Myocyte (in vitro differentiated cells): Measurements from ENCODE around the gene VAV2. TPM values are rescaled to one million over a fixed set of nuclear protein-coding genes. Genes with fewer than 3 reads are reported as not detected.

Experiments
- DNase-seq: peaks from one replicate; pipeline ENCODE4 v3.0.0-alpha.2; 2012; ENCODE audit warnings: low read depth
- total RNA-seq: library from RNA; depleted of rRNA; stranded (reverse); fragments of >200 nt; gene quantifications from 2 replicates; pipeline ENCODE4 v1.2.3, GENCODE V29; 2014

VAV2 gene
- total RNA-seq, 1 donor from 2014 or later, result 10.4 TPM

DNA sequence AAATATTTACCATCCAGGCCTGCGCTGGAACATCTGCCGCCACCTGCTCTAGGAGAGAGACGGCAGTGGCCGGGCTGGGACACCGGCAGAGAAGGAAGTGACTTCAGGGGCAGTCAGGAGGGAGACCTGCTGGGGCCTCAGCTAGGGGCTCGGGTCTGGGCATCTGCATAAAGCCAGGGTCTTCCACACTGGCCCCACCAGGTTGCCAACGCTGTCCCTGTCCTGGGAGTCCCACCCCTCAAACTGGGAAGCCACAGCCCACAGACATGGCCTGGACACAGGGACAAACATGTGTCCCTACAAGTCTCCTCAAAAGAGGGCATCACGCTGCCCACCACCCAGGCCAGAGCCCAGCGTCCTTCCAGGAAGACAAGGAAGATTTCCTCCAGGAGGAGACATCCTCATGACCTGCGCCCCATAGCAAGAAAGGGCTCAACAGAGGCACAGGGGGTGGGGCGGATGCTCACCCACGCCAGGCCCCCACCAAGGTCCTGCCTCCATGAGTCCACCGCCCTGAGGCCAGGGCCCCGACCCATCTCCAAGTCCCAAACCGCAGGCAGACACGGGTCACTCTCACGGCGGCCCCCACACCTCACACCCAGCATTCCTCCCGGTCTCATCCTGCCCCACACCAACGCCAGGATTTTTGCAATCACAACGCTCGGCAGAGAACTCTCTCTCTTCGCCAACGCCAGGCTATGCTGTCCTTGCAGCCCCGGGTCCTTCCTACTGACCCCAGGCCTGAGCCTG is 9.0 kb downstream of the VAV2 start:
- no peak for DNase-seq

DNA sequence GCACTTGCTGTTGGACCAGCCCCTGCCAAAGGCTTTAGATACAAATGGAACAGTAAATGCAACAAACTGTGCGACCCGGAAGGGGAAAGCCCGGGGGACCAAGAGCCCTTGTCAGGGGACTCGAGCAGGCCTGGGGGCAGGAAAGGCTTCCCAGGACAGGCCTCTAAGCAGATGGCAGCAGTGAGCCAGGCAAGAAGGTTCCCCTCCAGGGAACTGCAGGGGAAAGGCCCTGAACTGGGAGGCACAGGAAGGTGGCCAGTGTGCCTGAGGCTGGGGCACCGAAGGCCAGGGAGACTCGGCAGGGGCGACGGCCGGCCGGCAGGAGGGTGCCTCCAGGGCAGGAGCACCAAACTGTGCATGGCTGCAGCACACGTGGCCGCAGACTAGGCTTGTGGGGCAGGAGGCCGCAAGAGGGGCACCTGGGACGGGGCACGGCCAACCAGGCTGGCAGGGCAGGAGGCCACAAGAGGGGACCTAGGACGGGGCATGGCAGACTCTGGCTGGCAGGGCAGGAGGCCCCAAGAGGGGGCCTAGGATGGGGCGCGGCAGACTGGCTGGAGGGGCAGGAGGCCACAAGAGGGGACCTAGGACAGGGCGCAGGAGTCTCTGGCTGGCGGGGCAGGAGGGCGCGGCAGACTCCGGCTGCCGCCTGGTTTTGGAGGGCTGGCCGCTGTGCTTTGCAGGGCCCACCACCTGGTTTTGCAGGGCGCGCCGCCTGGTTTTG is 10.0 kb downstream of the VAV2 start:
- DNase-seq, result no peak

DNA sequence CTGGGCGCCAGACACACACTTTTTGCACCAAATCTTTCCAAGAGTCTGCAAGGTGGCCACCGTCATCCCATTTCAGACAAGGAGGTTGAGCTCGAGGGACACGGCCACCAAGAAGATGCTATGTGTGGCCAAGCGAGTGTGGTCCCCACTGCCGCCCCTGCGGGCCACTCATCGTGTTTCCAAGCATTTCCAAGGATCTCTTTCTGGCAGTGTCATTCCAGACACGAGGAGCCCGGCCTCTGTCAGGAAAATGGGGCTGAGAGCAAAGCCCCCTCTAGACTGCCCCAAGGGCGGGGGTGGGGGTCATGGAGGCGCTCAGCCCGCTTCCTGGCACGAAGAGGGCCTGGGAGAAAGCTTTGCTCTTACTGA is 10.6 kb downstream of the VAV2 start:
- DNase-seq, result no peak

DNA sequence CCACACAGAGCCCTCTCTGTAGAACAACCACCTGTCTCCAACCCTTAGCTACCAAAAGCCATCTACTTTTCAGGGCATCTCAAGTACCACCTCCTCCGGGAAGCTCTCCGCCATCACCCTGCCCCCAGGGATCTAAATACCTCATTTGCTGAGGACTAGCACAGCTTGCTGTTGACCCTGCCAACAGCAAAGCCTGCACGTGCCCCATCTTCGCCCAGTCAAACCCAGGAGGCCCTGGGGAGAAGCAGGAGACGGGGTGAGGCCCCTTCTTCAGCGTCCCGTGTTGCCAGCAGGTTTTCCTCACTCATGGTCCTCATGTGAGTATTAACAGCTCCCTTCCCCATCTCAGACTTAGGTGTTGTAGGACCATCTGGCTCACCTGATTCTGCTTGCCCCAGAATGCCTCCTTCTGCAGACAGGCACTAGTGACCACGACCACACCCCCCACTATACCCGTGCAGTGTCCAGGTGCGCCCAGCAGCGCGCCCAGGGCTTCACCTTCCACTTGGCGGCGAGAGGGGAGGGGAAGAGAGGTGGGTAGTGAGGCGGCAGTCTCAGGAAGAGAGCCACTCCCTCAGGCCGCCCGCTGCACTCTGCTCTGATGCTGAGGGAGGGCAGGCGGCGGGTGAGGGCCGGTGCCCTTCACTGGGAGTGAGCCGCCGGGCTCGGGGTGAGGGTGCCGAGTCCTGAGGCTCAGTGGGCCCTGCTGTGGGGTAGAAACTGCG is 11.1 kb downstream of the VAV2 start:
- no peak for DNase-seq

DNA sequence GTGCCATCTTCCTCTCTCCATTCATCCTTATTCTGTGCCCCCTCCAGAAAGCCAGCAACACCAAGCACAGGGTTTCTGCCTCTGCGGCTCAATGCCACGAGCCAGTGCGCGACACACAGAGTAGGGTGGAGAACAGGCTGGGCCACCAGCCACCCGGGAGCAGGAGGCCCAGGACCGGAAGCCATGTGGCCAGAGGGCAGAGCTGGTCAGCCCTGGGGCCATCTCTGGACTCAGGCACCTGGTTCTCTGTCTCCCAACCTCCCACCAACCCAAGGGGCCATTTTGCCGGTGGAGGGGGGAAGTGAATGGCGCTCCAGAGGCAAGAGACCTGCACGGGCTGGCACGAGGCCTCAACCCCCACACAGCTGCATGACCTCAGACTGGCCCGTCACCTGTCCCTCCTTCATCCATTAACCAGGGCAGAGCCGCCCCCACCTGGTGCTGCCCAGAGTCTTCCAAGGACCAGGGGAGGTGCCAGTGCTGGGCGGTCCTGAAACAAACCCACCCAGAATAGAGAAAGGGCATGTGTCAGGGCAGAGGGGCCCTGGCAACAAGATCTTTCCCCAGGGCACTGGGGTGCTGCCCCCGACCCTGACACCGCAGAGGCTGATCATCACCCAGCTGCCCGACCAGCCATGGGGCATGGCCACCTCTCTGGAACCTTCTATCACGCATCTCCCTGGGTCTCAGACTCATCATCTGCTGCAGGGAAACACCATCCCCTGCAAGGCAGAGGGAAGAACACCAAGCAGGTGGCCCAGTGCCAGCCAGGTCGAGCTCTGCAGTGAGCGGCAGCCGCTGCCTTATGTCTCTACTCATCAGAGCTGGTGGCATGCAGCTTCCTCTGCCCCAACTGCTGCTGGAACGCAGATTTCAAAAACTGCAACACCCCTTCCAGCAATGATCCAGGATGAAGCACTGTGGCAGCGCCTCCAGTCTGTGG is 11.9 kb downstream of the VAV2 start:
- peak; percentile 78 for DNase-seq

DNA sequence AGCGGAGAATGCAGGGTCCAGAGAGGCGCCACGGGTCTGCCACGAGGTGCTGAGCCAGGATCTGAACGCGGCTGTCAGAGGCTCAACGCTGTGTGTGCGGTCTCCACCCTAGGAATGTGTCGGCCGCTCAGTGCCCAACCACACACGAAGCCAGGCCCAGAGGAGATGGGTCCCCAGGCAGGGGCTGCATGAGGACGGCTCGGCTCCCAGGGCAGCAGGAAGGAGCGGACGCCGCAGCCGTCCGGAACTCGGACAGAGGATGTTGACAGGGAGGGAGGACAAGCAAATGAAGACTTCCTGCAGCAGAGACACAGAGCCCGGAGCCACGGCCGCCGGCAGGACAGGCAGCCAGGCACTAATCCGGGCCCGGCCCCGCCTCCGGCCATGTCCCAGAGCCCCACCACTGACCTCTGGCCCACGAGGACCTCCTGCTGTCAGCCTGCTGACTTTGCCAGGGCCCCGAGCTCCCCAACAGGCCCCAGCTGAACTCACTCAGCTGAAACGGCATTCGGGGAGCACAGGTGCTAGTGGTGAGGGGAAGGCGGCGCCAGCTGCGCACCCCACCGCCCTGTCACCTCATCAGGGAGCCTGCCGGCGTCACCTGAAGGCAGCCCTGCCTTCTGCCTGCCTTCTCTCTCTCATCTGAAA is 12.7 kb downstream of the VAV2 start:
- DNase-seq, result peak; percentile 61

DNA sequence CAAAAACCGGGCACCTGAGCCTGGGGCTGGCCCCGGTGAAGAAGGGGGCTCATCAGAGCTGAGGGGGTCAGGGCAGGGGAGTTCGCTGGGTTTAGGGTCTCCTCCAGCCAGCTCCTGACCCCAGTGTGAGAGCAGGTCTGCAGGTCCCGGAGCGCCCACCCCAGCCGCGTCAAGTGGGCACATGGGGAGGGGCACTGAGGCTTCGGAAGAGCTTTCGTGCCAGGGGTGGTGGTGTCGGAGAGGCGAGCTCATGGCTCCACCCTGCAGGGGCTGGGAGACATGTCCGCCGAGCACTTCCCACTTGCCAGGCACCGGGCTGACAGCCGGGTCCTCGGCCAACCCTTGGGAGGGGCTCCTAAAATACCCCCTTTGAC is 13.2 kb downstream of the VAV2 start:
- no peak for DNase-seq

DNA sequence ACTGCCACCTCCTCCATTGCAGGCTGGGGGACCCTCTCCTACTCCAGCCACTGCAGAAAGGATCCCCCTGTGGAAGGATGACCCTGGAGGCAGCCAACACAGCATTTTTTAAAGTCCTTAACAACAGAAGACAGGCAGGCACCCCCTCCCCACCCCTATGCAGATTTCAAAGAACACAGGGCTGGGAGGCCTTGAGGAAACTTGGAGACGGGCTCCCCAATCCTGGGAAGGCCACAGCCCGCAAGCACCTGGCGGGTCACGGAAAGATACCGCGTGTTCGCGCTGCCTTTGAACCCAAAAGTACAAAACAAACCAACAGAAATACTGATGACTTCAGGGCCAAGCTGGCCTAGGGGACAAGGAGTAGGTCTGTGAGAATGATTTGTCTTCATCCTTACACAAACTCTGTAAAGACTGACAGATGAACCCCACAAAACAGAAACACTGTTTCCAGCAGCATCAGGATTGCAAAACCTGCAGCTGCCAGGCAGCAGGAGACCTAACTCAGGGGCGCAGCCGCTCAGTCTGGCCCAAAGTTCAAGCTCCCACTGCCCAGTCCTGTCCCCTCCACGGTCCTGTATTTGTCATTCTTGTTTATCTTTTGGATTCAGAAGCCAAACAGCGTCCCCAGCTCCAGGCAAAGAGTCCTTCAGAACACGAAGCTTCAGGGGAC is 13.8 kb downstream of the VAV2 start:
- DNase-seq, result no peak

DNA sequence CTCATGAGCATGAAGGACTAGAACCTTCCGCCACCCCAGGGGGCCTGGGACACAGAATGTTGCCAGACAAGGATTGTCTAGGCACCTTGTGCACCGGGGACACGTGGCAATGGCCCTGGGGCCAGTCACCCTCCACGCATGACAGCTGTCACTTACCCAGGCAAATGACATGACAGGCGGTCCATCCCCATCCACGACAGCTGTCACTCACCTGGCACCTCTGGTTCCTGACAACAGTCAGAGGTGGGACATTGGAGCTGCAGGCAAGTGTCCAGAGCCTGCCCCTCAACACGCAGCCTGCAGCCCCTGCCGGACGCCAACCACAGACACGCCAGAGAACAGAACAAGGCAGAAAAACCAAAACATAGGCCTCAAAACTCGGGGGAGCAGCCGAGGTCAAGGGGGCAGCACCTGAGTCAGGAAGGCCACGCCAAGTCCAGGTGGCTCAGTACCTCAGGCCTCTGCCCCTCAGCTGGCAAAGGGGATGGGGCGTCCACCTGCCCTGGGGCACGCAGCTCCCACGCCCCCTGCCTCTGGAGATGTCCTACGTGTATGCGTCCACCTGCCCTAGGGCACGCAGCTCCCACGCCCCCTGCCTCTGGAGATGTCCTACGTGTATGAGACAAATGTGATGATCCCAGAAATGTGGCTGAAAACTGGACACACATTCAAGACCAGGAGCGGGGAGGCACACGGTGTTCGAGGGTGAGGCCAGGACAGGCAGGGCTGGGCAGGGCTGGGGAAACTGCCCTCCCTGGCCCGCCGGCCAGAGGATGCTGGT is 14.5 kb downstream of the VAV2 start:
- no peak for DNase-seq

DNA sequence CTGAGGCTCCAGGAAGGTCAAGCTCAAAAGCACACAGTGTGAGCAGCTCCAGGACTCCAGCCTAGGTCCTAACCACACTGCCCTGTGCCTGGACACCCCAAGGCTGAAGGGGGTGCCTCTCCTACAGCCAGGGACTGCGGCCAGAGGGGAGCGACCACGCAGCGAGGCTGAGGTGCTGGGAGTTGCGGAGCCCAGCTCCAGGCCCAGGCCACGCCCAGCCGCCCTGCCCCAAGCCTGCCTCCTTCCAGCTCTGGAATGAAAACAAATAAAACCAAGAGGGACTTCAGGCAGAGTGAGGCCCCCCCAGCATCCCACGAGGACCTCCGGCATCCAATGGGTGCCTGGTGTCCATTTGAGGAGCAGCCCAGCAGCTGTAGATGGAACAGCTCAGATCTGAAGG is 15.2 kb downstream of the VAV2 start:
- no peak for DNase-seq

DNA sequence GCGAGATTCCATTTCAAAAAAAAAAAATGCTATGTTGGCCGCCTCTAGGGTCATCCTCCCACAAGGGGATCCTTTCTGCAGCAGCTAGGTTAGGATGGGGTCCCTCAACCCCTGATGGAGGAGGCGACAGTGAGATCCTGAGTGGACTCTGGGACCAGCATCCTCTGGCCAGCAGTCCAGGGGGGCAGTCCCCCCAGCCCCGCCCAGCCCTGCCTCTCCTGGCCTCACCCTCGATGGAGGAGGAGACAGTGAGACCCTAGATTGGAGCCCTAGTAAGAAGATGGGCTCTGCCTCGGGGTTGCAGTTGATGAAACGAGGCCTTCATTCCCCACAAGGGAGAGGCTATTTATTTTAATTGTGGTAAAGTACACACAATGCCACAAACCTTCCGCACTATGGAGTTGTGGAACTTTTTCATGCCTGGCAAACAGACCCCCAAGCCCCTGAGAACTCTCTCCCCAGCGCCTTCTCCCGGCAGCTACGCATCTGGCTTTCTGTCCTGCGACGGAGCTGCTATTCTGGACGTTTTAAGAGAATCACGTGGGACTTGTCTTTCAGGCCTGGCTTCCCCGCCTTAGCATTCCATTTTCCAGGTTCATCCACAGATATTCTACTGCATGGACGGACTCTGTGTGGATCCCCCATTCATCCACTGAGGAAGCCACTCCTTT is 15.8 kb downstream of the VAV2 start:
- DNase-seq, result no peak

DNA sequence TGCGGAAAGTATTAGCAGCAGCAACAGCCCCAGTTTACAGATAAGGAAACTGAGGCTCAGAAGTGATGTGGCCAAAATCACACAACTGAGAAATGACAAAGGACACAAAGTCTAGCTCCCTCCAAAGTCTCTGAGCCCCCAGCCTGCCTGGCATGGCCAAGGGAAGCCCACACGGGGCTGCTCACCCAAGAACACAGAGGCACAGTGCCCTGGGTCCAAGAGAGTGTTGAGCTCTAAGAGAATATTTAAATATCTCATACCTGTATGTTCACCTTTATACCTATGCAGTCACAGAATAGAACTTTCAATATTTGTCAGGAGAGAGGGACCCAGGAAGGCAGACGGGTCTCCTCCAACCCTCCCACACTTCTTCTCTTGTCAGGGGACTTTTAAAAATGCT is 16.6 kb downstream of the VAV2 start:
- DNase-seq, result no peak

DNA sequence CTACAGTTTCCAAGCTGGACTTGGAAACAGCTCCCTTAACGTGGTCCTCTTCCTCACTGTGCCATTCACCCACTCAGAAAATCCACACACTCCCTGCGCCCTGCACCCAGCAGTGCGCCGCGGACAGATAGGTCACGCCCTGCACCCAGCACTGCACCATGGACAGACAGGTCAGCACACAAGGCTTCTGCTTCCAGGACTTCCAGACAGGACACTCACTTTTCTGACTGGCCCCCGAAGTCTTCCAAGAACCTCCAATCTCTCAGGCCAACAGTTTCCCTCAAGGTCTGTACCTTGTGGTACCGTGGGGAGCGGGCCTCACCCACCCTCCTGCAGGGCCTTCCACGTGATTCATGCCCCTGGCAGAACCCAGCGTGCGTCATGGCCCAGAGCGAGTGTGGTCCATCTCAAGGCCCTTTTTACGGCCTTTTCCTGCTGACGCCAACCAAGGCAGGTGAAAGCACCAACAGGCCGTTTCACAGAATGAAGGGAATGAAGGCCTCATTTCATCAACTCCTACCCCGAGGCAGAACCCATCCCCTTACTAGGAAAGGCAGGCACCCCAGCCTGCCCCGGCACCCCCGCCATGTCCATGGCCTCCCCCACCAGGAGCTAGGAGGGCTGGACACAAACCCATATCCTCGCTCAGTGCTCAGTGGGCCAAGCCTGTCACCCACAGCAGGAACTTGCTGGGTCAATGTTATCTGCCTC is 17.3 kb downstream of the VAV2 start:
- DNase-seq, result no peak

DNA sequence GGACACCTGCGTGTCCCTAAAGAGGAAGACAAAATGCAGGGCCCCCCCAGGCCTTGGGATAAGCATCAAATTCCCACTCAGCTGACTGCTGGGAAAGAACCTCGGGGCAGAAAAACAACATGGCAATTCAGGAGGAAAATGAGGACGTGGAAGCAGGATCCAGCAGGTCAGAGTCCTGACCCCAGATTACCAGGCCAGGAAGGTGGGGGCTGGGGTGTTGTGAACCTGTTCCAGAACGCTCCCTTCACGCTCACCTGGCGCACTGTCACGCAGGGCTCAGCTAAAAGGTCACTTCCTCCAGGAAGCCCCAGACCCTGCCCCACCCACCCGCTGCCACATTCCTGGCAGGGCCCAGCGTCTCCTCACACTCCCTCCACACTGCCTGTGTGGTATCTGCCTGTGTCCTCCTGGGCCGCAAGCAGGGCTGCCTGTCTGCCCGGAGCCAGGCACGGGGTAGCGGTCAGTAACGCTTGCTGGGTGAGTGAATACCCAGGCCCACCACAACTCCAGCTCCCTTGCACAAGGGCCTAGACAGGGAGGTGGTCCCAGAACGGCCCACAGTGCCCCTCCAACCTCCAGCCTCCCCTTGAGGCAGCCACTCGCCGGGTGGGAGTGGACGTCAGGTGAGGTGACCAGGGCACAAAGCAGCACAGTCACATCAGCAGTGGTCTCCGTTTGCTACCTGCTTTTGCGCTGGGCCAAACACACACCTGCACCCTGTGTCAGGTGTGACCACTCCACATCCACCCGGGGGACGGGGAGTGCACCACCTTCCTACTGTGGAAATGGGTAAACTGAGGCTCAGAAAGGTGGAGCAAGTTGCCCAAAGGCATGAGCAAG is 18.1 kb downstream of the VAV2 start:
- DNase-seq, result no peak

DNA sequence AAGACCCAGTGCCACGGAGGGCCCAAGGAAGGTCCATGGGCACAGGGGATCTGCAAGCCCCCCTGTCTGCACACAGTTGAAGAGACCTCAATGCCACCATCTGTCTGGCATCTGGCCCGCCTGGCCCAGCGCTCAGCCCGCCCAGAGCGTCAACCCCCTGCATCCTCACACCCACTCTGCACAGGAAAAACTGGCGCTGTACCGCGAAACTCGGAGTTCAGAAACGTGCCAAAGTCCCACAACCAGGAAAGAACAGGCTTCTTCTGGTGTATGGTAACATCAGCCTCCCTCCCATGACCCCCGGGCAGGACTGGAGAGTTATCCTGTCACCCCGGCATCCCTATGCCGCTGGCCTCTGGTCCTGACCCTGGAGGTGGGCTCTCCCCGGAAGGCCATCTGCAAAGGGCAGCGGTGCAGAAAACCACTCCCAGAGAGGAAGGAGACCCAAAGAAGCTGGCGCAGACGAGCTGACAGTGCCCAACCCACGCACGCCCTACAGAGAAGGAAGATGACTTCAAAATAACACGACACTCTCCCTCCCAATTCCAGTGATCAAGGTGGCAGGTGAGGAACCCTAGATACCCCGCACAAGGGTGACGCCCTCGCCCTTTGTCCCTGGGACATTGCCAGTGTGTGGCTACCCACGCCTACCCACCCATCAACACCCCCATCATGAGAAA is 18.9 kb downstream of the VAV2 start:
- DNase-seq, result no peak
